Activated B cell treated with CpG ODN at 0.5 μM for 24 hours (primary cell): ENCODE results near the gene SOX5. TPM values are rescaled to one million over a fixed set of nuclear protein-coding genes. Genes with fewer than 3 reads are reported as not detected.
"Not testable (repeated sequence)": the region's sequence is repeated elsewhere in the genome, so short reads cannot be mapped to it uniquely, and the experiment has no call there.

Experiments
- ATAC-seq: fragments of 200-7000 bp; cut with Tn5 transposase; one replicate; pipeline ENCODE4 v1.10.0; 2021; ENCODE audit warnings: low read depth, mild to moderate bottlenecking, moderate library complexity
- CTCF ChIA-PET: fragments of 350-600 bp; sonication (Branson Sonifier 250); formaldehyde crosslinking; loops from one replicate; lab custom pipeline; 2021; ENCODE audit warnings: antibody characterized with exemption; lab: Charles Lee
- POLR2A ChIA-PET: fragments of 350-600 bp; sonication (Branson Sonifier 250); formaldehyde crosslinking; loops from one replicate; lab custom pipeline; 2021; ENCODE audit warnings: antibody characterized with exemption; lab: Charles Lee
- DNase-seq: peaks from one replicate; pipeline ENCODE4 v3.0.0; 2022
- H3K27ac Mint-ChIP-seq: one replicate; pipeline ENCODE4 v1.8.0; 2020; ENCODE audit warnings: mixed read lengths
- H3K27me3 Mint-ChIP-seq: one replicate; pipeline ENCODE4 v1.8.0; 2021; ENCODE audit warnings: mixed read lengths
- H3K36me3 Mint-ChIP-seq: one replicate; pipeline ENCODE4 v1.8.0; 2021; ENCODE audit warnings: low read depth, mixed read lengths
- H3K4me1 Mint-ChIP-seq: one replicate; pipeline ENCODE4 v1.8.0; 2021; ENCODE audit warnings: mixed read lengths
- H3K4me3 Mint-ChIP-seq: one replicate; pipeline ENCODE4 v1.8.0; 2020; ENCODE audit warnings: mild to moderate bottlenecking, mixed read lengths
- H3K9me3 Mint-ChIP-seq: one replicate; pipeline ENCODE4 v1.8.0; 2020; ENCODE audit warnings: mixed read lengths
- CTCF ChIP-seq: fragments of 200-600 bp; IDR thresholded peaks from one replicate; pipeline ENCODE4 v1.8.0; 2022; ENCODE audit warnings: antibody characterized with exemption, mild to moderate bottlenecking
- intact Hi-C: fragments of 100-400 bp; cut with micrococcal nuclease; formaldehyde crosslinking; loops from one replicate; pipeline ENCODE4 v1.15.1; 2024
- total RNA-seq: library from RNA; stranded (reverse); gene quantifications from 2 replicates; pipeline ENCODE4 v1.2.3, GENCODE V29; 2022

The SOX5 gene
- total RNA-seq, 1 donor from 2014 or later: 85.5 TPM

GRCh38 chr12:23729359-23729758 lies 220.1 kb downstream of the SOX5 start:
- POLR2A ChIA-PET: no interaction called here
- no peak overlapping the region for H3K4me3 Mint-ChIP-seq

GRCh38 chr12:23726646-23727045 lies 222.8 kb downstream of the SOX5 start:
- no peak overlapping the region for H3K4me3 Mint-ChIP-seq
- intact Hi-C loops: no loop called here
- CTCF ChIA-PET: no interaction called here
- TF ChIP-seq CTCF: no peak
- H3K27ac Mint-ChIP-seq: no peak overlapping the region
- H3K36me3 Mint-ChIP-seq: no peaks in the 10 kb centered on the region
- H3K9me3 Mint-ChIP-seq: no peaks in the 10 kb centered on the region
- ATAC-seq (no peak), DNase-seq (no peak)
- H3K27me3 Mint-ChIP-seq: no peaks in the 10 kb centered on the region
- no peaks in the 10 kb centered on the region for H3K4me1 Mint-ChIP-seq
- POLR2A ChIA-PET: no interaction called here

More at GRCh38 chr12:23729359-23729758, 220.1 kb downstream of the SOX5 start:
- Mint-ChIP-seq H3K27me3 (no peaks in the 10 kb centered on the region), H3K27ac (no peak overlapping the region), H3K36me3 (no peaks in the 10 kb centered on the region), H3K9me3 (no peaks in the 10 kb centered on the region), H3K4me1 (no peaks in the 10 kb centered on the region)
- no peak for TF ChIP-seq CTCF
- no peak for DNase-seq
- no peak for ATAC-seq
- intact Hi-C loops: no loop called here
- CTCF ChIA-PET: no interaction called here

- no peak for DNase-seq
- Mint-ChIP-seq H3K27me3 (no peaks in the 10 kb centered on the region), H3K4me1 (no peaks in the 10 kb centered on the region), H3K9me3 (no peaks in the 10 kb centered on the region), H3K27ac (no peak overlapping the region), H3K4me3 (no peak overlapping the region), H3K36me3 (no peaks in the 10 kb centered on the region)
- CTCF ChIA-PET: no interaction called here
- intact Hi-C loops: no loop called here
- no peak for ATAC-seq
- TF ChIP-seq CTCF: no peak
- POLR2A ChIA-PET: no interaction called here
Observed at GRCh38 chr12:23722655-23723054, 226.8 kb downstream of the SOX5 start.

- Mint-ChIP-seq H3K9me3 (no peaks in the 10 kb centered on the region), H3K27me3 (no peaks in the 10 kb centered on the region), H3K4me1 (no peaks in the 10 kb centered on the region), H3K27ac (no peak overlapping the region), H3K36me3 (no peaks in the 10 kb centered on the region), H3K4me3 (no peak overlapping the region)
- ChIA-PET POLR2A (no interaction called here), CTCF (no interaction called here)
- ATAC-seq (no peak), DNase-seq (no peak)
- TF ChIP-seq CTCF: no peak
- intact Hi-C loops: no loop called here
Observed at GRCh38 chr12:23721268-23721667, 228.2 kb downstream of the SOX5 start.

GRCh38 chr12:23719493-23719892 lies 230.0 kb downstream of the SOX5 start:
- ChIA-PET CTCF (no interaction called here), POLR2A (no interaction called here)
- Mint-ChIP-seq H3K36me3 (no peaks in the 10 kb centered on the region), H3K27me3 (no peaks in the 10 kb centered on the region), H3K4me3 (no peak overlapping the region), H3K27ac (no peak overlapping the region), H3K9me3 (no peaks in the 10 kb centered on the region), H3K4me1 (no peaks in the 10 kb centered on the region)
- TF ChIP-seq CTCF: no peak
- no peak for DNase-seq
- ATAC-seq: no peak
- intact Hi-C loops: no loop called here

GRCh38 chr12:23710361-23710760 lies 239.1 kb downstream of the SOX5 start:
- H3K4me3 Mint-ChIP-seq, H3K27me3 Mint-ChIP-seq, POLR2A ChIA-PET, H3K4me1 Mint-ChIP-seq, H3K27ac Mint-ChIP-seq, H3K9me3 Mint-ChIP-seq, H3K36me3 Mint-ChIP-seq, DNase-seq, ATAC-seq, CTCF ChIA-PET, intact Hi-C loops: not testable (repeated sequence)
